ENCODE data around the gene XPO5. TPM values are rescaled to one million over a fixed set of nuclear protein-coding genes. Genes with fewer than 3 reads are reported as not detected.

The XPO5 gene
- total and polyA plus RNA-seq, 12 donors = 10.9 to 70.6 (median 21.9) TPM

- H3K36me3 ChIP-seq (replicated peaks in 1 of 2) = peaks cover 0 to 75% of the 10 kb centered on the region in 2 donors
- WGBS, 4 donors = 77 to 95% (median 82%) methylated on average over 2 of the region's 2 CpGs
- no peak overlapping the region for H3K4me3 ChIP-seq
- H3K27ac ChIP-seq = no peak overlapping the region
- peaks cover 9 to 15% of the 10 kb centered on the region in 2 donors for H3K4me1 ChIP-seq (replicated peaks in 1 of 2)
- intact Hi-C loops (cut with DNase I) = loop anchor here in 1 of 2 donors (10.0 kb wide), 1 partner anchor 53 kb away; the partner anchor contains the start of genes POLH and XPO5
- no peaks in the 10 kb centered on the region for H3K27me3 ChIP-seq
- no peak for DNase-seq
- H3K9me3 ChIP-seq (replicated peaks in 1 of 3) = no peaks in the 10 kb centered on the region
- TF ChIP-seq CTCF (IDR thresholded peaks at IDR 0.05) (no peak), POLR2A (IDR thresholded peaks at IDR 0.05) (no peak)
Observed at GRCh38 chr6:43521836-43522235, 54.0 kb downstream of the XPO5 start.

GRCh38 chr6:43520097-43520496 lies 55.7 kb downstream of the XPO5 start:
- intact Hi-C loops (cut with DNase I) = loop anchor here in 1 of 2 donors (10.0 kb wide), 1 partner anchor 55 kb away; the partner anchor contains the start of genes POLH and XPO5
- H3K4me1 ChIP-seq (replicated peaks in 1 of 2) = peaks cover 17 to 27% of the 10 kb centered on the region in 2 donors
- DNase-seq = no peak
- TF ChIP-seq CTCF (IDR thresholded peaks at IDR 0.05) (no peak), POLR2A (IDR thresholded peaks at IDR 0.05) (no peak)
- H3K27ac ChIP-seq = no peak overlapping the region
- H3K9me3 ChIP-seq (replicated peaks in 1 of 3) = no peaks in the 10 kb centered on the region
- peaks cover 0 to 62% of the 10 kb centered on the region in 2 donors for H3K36me3 ChIP-seq (replicated peaks in 1 of 2)
- H3K4me3 ChIP-seq = no peak overlapping the region
- 76 to 83% (median 79%) methylated on average over 6 to 8 of the region's 8 CpGs for WGBS, 4 donors
- H3K27me3 ChIP-seq = no peaks in the 10 kb centered on the region

DNA sequence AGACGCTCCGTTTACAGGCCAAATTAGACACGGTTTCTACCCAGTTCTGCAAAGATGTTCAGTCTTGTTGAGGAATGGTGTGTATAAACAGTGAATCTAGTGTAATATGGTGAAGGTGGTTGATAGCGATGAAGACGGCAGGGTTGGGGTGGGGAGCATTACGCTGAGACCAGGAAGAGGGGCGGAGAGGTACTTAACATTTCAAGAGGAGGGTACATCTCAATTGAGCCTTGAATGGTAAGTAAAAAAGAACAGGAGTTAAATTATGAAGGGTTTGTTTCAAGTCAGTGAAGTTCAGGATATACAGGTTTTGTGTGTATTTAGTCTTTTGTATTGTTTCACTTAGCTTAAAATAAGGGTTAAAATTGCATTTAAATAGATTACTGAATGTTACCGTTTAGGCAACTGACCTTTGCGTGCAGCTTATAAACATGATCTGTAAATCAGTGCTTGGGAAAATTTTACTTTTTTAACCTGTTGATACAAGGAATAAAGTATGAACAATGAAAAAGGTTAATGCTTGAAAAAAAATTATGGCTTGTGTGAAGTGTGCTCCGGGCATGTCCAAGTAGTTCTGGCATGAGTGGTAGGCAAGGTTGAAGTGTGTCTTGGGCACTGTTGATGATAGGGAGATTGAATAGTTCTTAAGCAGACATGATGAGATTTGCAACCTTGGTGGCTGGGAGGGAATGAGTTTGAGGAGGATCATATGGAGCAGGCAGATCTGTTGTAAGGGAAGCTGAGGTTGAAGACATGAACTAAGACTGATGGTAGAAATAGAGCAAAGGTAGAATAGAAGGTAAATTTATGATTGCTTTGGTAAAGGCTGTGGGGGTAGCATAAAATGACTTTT lies 58.1 kb downstream of the XPO5 start:
- TF ChIP-seq POLR2A (IDR thresholded peaks at IDR 0.05) (no peak), CTCF (IDR thresholded peaks at IDR 0.05) (no peak)
- WGBS, 4 donors = 3 to 5% (median 4%) methylated on average over 10 of the region's 10 CpGs
- no peak for DNase-seq
- peak overlapping the region; percentile 38 to 82 (median 76) for H3K4me3 ChIP-seq
- H3K27me3 ChIP-seq = no peaks in the 10 kb centered on the region
- H3K36me3 ChIP-seq (replicated peaks in 1 of 2) = peaks cover 0 to 61% of the 10 kb centered on the region in 2 donors
- peaks cover 17 to 33% of the 10 kb centered on the region in 2 donors for H3K4me1 ChIP-seq (replicated peaks in 1 of 2)
- no peaks in the 10 kb centered on the region for H3K9me3 ChIP-seq (replicated peaks in 1 of 3)
- peak overlapping the region in 1 of 5 donors; percentile 86 for H3K27ac ChIP-seq
- intact Hi-C loops (cut with DNase I) = no loop called here

DNA sequence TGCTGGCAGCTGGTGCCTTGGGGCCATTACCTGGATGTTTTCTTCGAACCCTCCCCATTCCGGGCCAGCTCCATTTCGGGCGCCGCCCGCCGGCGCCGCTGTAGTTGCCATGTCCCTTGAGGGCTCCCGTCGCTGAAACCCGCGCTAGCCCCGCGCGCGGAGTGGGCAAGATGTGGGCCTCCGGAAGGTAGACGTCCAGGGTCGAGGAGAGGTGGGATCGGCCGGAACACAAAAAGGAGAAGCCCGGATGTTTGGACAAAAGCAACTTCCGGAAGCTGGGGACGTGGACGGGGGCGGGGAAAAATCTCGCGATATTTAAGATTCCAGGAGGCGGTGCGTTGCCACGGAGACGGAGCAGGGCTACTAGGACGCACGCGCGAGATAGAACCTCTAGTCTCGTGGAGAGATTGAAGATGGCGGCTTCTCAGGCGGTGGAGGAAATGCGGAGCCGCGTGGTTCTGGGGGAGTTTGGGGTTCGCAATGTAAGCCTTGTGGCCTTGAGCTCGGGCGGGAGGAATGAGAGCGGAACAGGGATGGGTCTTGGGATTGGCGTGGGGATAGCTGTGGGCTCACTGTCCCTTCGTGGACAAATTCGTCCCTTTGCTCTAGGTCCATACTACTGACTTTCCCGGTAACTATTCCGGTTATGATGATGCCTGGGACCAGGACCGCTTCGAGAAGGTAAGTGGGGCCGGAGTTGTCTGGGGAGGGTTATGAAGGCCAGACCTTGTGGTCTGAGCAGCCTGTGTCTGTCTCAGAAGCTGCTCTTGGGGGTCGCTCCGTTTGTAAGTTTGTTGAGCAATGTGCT lies 58.9 kb downstream of the XPO5 start, which contains the start of the genes POLR1C and YIPF3:
POLR1C (plus strand) TSS at position 393 of the 808 bp plus-strand sequence; CDS start at position 414, 21 bp downstream.
YIPF3 (minus strand) TSS at position 230 of the 808 bp plus-strand sequence; CDS start at position 111, 119 bp downstream.
- peak; percentile 98 to 99 (median 99) for DNase-seq
- 0 to 1% (median 0%) methylated on average over 27 to 57 of the region's 57 CpGs for WGBS, 4 donors
- Histone ChIP-seq H3K27ac (peak within 1 kb of the TSS in 4 of 5 donors; percentile 77 to 86 (median 81)), H3K36me3 (replicated peaks in 1 of 2) (peaks cover 0 to 61% of the 10 kb centered on the region in 2 donors), H3K9me3 (replicated peaks in 1 of 3) (no peaks in the 10 kb centered on the region), H3K27me3 (no peaks in the 10 kb centered on the region), H3K4me3 (peak within 1 kb of the TSS; percentile 38 to 82 (median 76)), H3K4me1 (replicated peaks in 1 of 2) (peaks cover 17 to 33% of the 10 kb centered on the region in 2 donors)
- peak in 1 of 2 donors; percentile 63 for TF ChIP-seq POLR2A (IDR thresholded peaks at IDR 0.05)
- no peak for TF ChIP-seq CTCF (IDR thresholded peaks at IDR 0.05)
- intact Hi-C loops (cut with DNase I) = no loop called here

Measured in adrenal gland (tissue), 12 donors.